Lower leg skin (tissue), 3 donors: ENCODE results near the gene CBFA2T3.

Source experiments
- CTCF ChIP-seq, 3 donors: fragments of 450-650 bp; IDR thresholded peaks; one replicate each; pipeline ENCODE4 v1.5.1; 2016; ENCODE audit warnings: antibody characterized with exemption in 3 of 3, mild to moderate bottlenecking in 3 of 3, moderate library complexity in 2 of 3
- POLR2A ChIP-seq, 2 donors: fragments of 450-650 bp; IDR thresholded peaks; one replicate each; pipeline ENCODE4 v1.6.1; 2016 to 2017; ENCODE audit warnings: antibody characterized with exemption in 2 of 2, mild to moderate bottlenecking in 1 of 2, moderate library complexity in 1 of 2

GRCh38 chr16:88951501-88951900, 25.5 kb downstream of the CBFA2T3 start:
- no peak for TF ChIP-seq CTCF (IDR thresholded peaks at IDR 0.05)
- no peak for TF ChIP-seq POLR2A (IDR thresholded peaks at IDR 0.05)
